ENCODE data around the gene ANO7.

Gene ANO7

GRCh38 chr2:241188361-241189092 is at the start of gene ANO7:
ANO7 (plus strand) TSS chr2:241188677; CDS start chr2:241190064, 1,387 bp downstream.
- DNase-seq = no peak
- TF ChIP-seq POLR2A (IDR thresholded peaks at IDR 0.05; ENCODE audit: low read length) (no peak), GATA1 (IDR thresholded peaks at IDR 0.05; ENCODE audit: low read depth, low read length) (no peak)

- TF ChIP-seq POLR2A (IDR thresholded peaks at IDR 0.05; ENCODE audit: low read length) (no peak), GATA1 (IDR thresholded peaks at IDR 0.05; ENCODE audit: low read depth, low read length) (no peak)
Measured at GRCh38 chr2:241139531-241140444, 48.7 kb upstream of the ANO7 start.

GRCh38 chr2:241140445-241140840 is 48.0 kb upstream of the ANO7 start:
- TF ChIP-seq GATA1 (IDR thresholded peaks at IDR 0.05; ENCODE audit: low read depth, low read length) = no peak
- no peak for TF ChIP-seq POLR2A (IDR thresholded peaks at IDR 0.05; ENCODE audit: low read length)
- no peak for DNase-seq

More at GRCh38 chr2:241139531-241140444, 48.7 kb upstream of the ANO7 start:
- DNase-seq = no peak

- no peak for DNase-seq
- TF ChIP-seq POLR2A (IDR thresholded peaks at IDR 0.05; ENCODE audit: low read length) (no peak), GATA1 (IDR thresholded peaks at IDR 0.05; ENCODE audit: low read depth, low read length) (no peak)
Measured at GRCh38 chr2:241141214-241141770, 47.2 kb upstream of the ANO7 start.

GRCh38 chr2:241142063-241142462 is 46.4 kb upstream of the ANO7 start:
- DNase-seq = no peak
- no peak for TF ChIP-seq POLR2A (IDR thresholded peaks at IDR 0.05; ENCODE audit: low read length)
- TF ChIP-seq GATA1 (IDR thresholded peaks at IDR 0.05; ENCODE audit: low read depth, low read length) = no peak

GRCh38 chr2:241142593-241142992 is 45.9 kb upstream of the ANO7 start:
- TF ChIP-seq POLR2A (IDR thresholded peaks at IDR 0.05; ENCODE audit: low read length) (no peak), GATA1 (IDR thresholded peaks at IDR 0.05; ENCODE audit: low read depth, low read length) (no peak)
- no peak for DNase-seq

- no peak for DNase-seq
- no peak for TF ChIP-seq GATA1 (IDR thresholded peaks at IDR 0.05; ENCODE audit: low read depth, low read length)
- no peak for TF ChIP-seq POLR2A (IDR thresholded peaks at IDR 0.05; ENCODE audit: low read length)
Measured at GRCh38 chr2:241146286-241146685, 42.2 kb upstream of the ANO7 start.

- TF ChIP-seq GATA1 (IDR thresholded peaks at IDR 0.05; ENCODE audit: low read depth, low read length) (no peak), POLR2A (IDR thresholded peaks at IDR 0.05; ENCODE audit: low read length) (no peak)
- no peak for DNase-seq
Measured at GRCh38 chr2:241147336-241147735, 41.1 kb upstream of the ANO7 start.

- TF ChIP-seq GATA1 (IDR thresholded peaks at IDR 0.05; ENCODE audit: low read depth, low read length) = no peak
- no peak for TF ChIP-seq POLR2A (IDR thresholded peaks at IDR 0.05; ENCODE audit: low read length)
- DNase-seq = no peak
Measured at GRCh38 chr2:241148239-241148638, 40.2 kb upstream of the ANO7 start.

- TF ChIP-seq GATA1 (IDR thresholded peaks at IDR 0.05; ENCODE audit: low read depth, low read length) (no peak), POLR2A (IDR thresholded peaks at IDR 0.05; ENCODE audit: low read length) (peak; percentile 51)
- peak; percentile 95 to 96 for DNase-seq
Measured at GRCh38 chr2:241148891-241149674, 39.4 kb upstream of the ANO7 start, which contains the start of gene PASK. PASK (minus strand) TSS chr2:241149472; CDS start chr2:241143032, 6,440 bp downstream.

GRCh38 chr2:241149675-241149924 is 38.9 kb upstream of the ANO7 start:
- TF ChIP-seq POLR2A (IDR thresholded peaks at IDR 0.05; ENCODE audit: low read length) (no peak), GATA1 (IDR thresholded peaks at IDR 0.05; ENCODE audit: low read depth, low read length) (no peak)
- DNase-seq = no peak

GRCh38 chr2:241149925-241150659 is 38.4 kb upstream of the ANO7 start, which contains the start of gene PPP1R7:
PPP1R7 (plus strand) TSS chr2:241150467; CDS start chr2:241150496, 29 bp downstream.
- TF ChIP-seq POLR2A (IDR thresholded peaks at IDR 0.05; ENCODE audit: low read length) (peak; percentile 69), GATA1 (IDR thresholded peaks at IDR 0.05; ENCODE audit: low read depth, low read length) (no peak)
- peak; percentile 95 to 97 for DNase-seq
